Neuron (in vitro differentiated cells): Measurements from ENCODE around the gene PACRG.

ENCODE experiments used
- H2AFZ ChIP-seq: one replicate; pipeline ENCODE4 v1.6.1; 2013; ENCODE audit warnings: low read depth, mild to moderate bottlenecking, inconsistent platforms, low read length, moderate library complexity
- H3K27me3 ChIP-seq: one replicate; pipeline ENCODE4 v1.6.1; 2013; ENCODE audit warnings: low read length; ENCODE audit not compliant: insufficient read depth
- H3K36me3 ChIP-seq: one replicate; pipeline ENCODE4 v1.6.1; 2013; ENCODE audit warnings: low read length; ENCODE audit not compliant: insufficient read depth
- H3K4me1 ChIP-seq: one replicate; pipeline ENCODE4 v1.6.1; 2013; ENCODE audit warnings: low read length; ENCODE audit not compliant: insufficient read depth
- H3K4me3 ChIP-seq: 2 replicates; pipeline ENCODE4 v1.5.1; 2013; ENCODE audit warnings: mild to moderate bottlenecking, low read length, moderate library complexity
- H3K9me3 ChIP-seq: one replicate; pipeline ENCODE4 v1.6.1; 2013; ENCODE audit warnings: low read length

The PACRG gene

GRCh38 chr6:163364641-163365040 is 636.9 kb downstream of the PACRG start:
- Histone ChIP-seq H3K4me1 (peaks cover 22% of the 10 kb centered on the region), H3K27me3 (no peaks in the 10 kb centered on the region), H3K9me3 (no peaks in the 10 kb centered on the region), H3K36me3 (no peaks in the 10 kb centered on the region), H2AFZ (no peak overlapping the region), H3K4me3 (no peak overlapping the region)
